Fibroblast of the aortic adventitia (primary cell): ENCODE results near the gene ARHGEF17. TPM values are rescaled to one million over a fixed set of nuclear protein-coding genes. Genes with fewer than 3 reads are reported as not detected.

Experiments used
- DNase-seq: peaks from one replicate; pipeline ENCODE4 v3.0.0-alpha.2; 2010; ENCODE audit warnings: low read depth
- H3K4me3 ChIP-seq: 2 replicates; pipeline ENCODE4 v1.5.1; 2011; ENCODE audit warnings: low read depth, mild to moderate bottlenecking, control low read depth, low read length, moderate library complexity
- total RNA-seq: library from RNA; depleted of rRNA; stranded (reverse); fragments of >200 nt; gene quantifications from 2 replicates; pipeline ENCODE4 v1.2.3, GENCODE V29; 2012; ENCODE audit warnings: low replicate concordance
- TF ChIP-seq, protein P1 (sequence below): IDR thresholded peaks from 2 replicates; pipeline ENCODE4 v1.5.1; 2011; ENCODE audit warnings: mild to moderate bottlenecking, low read length, control low read depth, inconsistent platforms; ENCODE audit not compliant: insufficient read depth

ARHGEF17 gene
- total RNA-seq, 1 donor: 30.3 TPM

DNA sequence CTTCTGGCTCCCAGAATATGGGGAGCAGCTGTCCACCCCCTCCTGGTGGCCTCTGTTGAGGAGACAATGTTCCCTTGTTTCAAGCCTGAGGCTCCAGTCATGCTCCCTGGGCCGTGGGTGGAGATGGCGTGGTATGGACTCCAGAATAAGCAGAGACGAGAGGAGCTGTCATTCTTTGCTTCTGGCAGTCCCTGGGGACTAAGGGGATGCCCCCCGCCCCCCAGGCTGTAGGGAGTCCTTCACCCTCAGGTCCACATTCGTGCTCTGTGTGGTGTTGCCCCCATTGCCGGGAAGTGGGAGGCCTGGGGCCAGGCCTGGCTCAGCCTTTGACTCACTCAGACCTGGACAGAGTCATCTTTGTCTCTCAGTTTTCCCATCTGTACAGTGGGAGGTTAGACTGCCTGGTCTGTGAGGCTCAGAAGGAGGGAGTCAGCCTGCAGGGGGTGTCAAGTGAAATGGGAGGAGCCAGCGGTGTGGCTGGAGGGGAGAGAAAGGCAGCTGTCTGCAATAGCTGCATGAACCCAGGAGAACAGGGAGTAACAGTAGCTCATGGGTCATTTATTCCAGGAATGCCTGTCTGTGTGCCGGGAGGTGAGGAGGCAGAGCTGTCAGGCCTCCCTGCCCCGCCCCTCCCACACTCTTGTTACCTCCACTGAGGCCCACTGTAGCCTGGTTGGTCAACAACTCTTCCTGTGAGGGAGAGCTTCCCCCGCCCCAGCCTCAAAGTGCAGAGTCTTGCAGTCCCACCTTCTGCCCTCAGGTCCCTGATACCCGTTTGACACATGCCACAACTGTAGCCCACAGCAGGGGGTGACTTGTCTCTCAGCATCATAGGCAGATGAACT lies 6.3 kb downstream of the ARHGEF17 start:
- peak overlapping the region; percentile 81 for H3K4me3 ChIP-seq
- TF ChIP-seq, protein P1, sequence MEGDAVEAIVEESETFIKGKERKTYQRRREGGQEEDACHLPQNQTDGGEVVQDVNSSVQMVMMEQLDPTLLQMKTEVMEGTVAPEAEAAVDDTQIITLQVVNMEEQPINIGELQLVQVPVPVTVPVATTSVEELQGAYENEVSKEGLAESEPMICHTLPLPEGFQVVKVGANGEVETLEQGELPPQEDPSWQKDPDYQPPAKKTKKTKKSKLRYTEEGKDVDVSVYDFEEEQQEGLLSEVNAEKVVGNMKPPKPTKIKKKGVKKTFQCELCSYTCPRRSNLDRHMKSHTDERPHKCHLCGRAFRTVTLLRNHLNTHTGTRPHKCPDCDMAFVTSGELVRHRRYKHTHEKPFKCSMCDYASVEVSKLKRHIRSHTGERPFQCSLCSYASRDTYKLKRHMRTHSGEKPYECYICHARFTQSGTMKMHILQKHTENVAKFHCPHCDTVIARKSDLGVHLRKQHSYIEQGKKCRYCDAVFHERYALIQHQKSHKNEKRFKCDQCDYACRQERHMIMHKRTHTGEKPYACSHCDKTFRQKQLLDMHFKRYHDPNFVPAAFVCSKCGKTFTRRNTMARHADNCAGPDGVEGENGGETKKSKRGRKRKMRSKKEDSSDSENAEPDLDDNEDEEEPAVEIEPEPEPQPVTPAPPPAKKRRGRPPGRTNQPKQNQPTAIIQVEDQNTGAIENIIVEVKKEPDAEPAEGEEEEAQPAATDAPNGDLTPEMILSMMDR: no peak
- no peak for DNase-seq

DNA sequence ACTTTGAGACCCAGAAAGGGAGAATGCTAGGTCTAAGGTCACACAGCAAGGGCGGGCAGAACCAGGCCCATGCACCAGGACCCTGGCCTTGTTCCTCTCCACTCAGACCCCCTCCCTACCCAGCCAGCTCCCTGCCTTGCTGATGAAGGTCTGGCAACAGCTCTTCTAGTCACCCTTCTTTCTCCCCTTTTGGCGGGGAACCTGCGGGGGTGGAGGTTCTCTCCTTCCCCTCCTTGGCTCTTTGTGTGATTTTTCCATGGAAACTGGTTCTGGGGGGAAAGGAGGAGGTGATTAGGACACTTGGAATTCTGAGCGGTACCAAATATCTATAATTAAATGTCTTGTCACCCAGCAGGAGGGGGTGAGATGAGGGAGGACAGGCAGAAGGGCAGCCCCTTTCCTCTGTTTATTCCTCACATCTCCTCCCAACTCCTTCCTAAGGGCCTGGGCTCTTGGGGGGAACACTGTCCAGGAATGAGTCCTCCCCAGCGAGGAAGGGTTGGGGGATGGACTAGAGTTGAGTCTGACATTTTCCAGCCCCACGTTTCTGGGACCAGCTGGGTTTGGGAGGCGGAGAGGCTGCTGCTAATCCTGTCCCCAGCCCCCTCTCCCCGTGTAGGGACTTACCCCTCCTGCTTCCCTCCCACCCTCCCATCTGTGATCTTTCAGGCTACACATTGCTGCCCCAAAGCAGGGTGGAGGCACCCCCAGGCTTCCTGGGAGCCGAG lies 7.4 kb downstream of the ARHGEF17 start:
- no peak for DNase-seq
- H3K4me3 ChIP-seq: no peak overlapping the region
- TF ChIP-seq, protein P1: no peak

DNA sequence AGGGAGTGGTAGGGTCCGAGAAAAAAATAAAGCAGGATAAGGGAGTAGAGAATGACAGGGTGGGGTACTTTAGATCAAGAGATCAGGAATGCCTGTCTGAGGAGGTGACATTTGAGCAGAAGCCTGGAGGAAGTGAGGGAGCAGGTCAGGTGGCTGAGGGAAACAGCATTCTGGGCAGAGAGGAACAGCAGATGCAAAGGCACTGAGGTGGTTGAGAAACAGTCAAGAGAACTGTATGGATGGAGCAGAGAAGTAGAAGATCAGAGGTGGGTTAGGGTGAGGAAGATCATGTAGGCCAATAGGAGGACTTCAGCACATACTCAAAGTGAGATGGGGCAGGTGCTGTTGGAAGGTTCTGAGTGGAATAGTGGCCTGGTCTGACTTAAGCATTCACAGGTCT lies 8.3 kb downstream of the ARHGEF17 start:
- TF ChIP-seq, protein P1: no peak
- DNase-seq: no peak
- H3K4me3 ChIP-seq: no peak overlapping the region

GRCh38 chr11:73317373-73317772 lies 9.3 kb downstream of the ARHGEF17 start:
- TF ChIP-seq, protein P1: no peak
- H3K4me3 ChIP-seq: no peak overlapping the region
- peak; percentile 36 for DNase-seq

DNA sequence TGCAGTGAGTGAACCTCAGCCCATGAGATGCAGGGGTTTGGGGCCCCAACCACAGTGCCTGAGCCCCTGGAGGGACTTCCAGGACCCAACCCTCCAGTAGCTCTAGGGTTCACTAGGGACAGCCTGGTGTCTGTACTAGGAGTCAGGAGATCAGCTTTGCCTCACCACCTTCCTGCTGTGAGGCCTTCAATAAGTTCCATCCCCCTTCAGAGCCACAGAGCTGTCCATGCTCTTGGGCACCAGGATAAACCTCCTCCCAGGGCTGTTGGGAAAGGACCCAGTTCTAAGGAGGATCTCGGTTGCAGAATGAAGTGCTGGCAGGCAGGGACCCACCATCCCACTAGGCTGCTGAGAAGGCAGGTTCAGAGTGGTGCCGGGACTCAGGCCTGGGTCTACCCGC lies 9.7 kb downstream of the ARHGEF17 start:
- no peak overlapping the region for H3K4me3 ChIP-seq
- no peak for DNase-seq
- TF ChIP-seq, protein P1: no peak

GRCh38 chr11:73318501-73319011 lies 10.5 kb downstream of the ARHGEF17 start:
- TF ChIP-seq, protein P1: no peak
- H3K4me3 ChIP-seq: no peak overlapping the region
- no peak for DNase-seq
